HEK293T (cell line): ENCODE data around the gene TMEM263.

Experiments used
- ARNT ChIP-seq: fragments of 450-650 bp; IDR thresholded peaks from 2 replicates; pipeline ENCODE4 v1.6.1; 2017; ENCODE audit warnings: mild to moderate bottlenecking
- CTBP1 ChIP-seq: fragments of 450-650 bp; IDR thresholded peaks from 2 replicates; pipeline ENCODE4 v1.6.1; 2016; ENCODE audit warnings: borderline replicate concordance
- ELF4 ChIP-seq: fragments of 450-650 bp; IDR thresholded peaks from 2 replicates; pipeline ENCODE4 v1.6.1; 2017; ENCODE audit warnings: antibody characterized with exemption
- FOXA1 ChIP-seq: fragments of 450-650 bp; IDR thresholded peaks from 2 replicates; pipeline ENCODE4 v1.6.1; 2016; ENCODE audit warnings: mild to moderate bottlenecking
- FOXK2 ChIP-seq: fragments of 450-650 bp; IDR thresholded peaks from 2 replicates; pipeline ENCODE4 v1.6.1; 2016; ENCODE audit warnings: mild to moderate bottlenecking
- FOXM1 ChIP-seq: fragments of 450-650 bp; IDR thresholded peaks from 2 replicates; pipeline ENCODE4 v1.6.1; 2017; ENCODE audit warnings: mild to moderate bottlenecking, borderline replicate concordance
- LEF1 ChIP-seq: fragments of 450-650 bp; IDR thresholded peaks from 2 replicates; pipeline ENCODE4 v1.6.1; 2017; ENCODE audit warnings: mild to moderate bottlenecking, borderline replicate concordance
- NFRKB ChIP-seq: fragments of 450-650 bp; IDR thresholded peaks from 2 replicates; pipeline ENCODE4 v1.6.1; 2016; ENCODE audit warnings: mild to moderate bottlenecking, moderate library complexity
- SP1 ChIP-seq: fragments of 450-650 bp; IDR thresholded peaks from 2 replicates; pipeline ENCODE4 v1.6.1; 2017
- SUZ12 ChIP-seq: fragments of 450-650 bp; IDR thresholded peaks from 2 replicates; pipeline ENCODE4 v1.6.1; 2016; ENCODE audit warnings: mild to moderate bottlenecking
- TARDBP ChIP-seq: fragments of 450-650 bp; IDR thresholded peaks from 2 replicates; pipeline ENCODE4 v1.6.1; 2016

GRCh38 chr12:106960443-106960842, 4.7 kb downstream of the TMEM263 start:
- TF ChIP-seq SUZ12: no peak
- TF ChIP-seq TARDBP: no peak
- no peak for TF ChIP-seq CTBP1
- TF ChIP-seq ELF4: no peak
- no peak for TF ChIP-seq ARNT
- TF ChIP-seq FOXM1: no peak
- TF ChIP-seq FOXK2: no peak
- TF ChIP-seq FOXA1: no peak
- TF ChIP-seq SP1: no peak
- no peak for TF ChIP-seq NFRKB
- no peak for TF ChIP-seq LEF1
